ENCODE data around the gene FBXO41.

Gene FBXO41

GRCh38 chr2:73284296-73285158 is at the start of gene FBXO41:
Gene FBXO41 (minus strand): TSS chr2:73284478. CDS start chr2:73269630, 14,848 bp downstream.
- Histone ChIP-seq H3K27ac (ENCODE audit: low read length) (no peak within 1 kb of the TSS), H3K9me3 (ENCODE audit: control insufficient read depth, low read depth, low read length) (no peaks in the 10 kb centered on the region), H3K9ac (ENCODE audit: low read length) (peak within 1 kb of the TSS; percentile 40), H3K27me3 (ENCODE audit: control insufficient read depth, insufficient read depth, low read length) (peaks cover 58% of the 10 kb centered on the region), H3K4me3 (ENCODE audit: low read length) (peak within 1 kb of the TSS; percentile 59), H3K36me3 (ENCODE audit: control insufficient read depth, low read depth, low read length) (no peaks in the 10 kb centered on the region), H3K4me1 (ENCODE audit: control insufficient read depth, low read depth, low read length) (peaks cover 12% of the 10 kb centered on the region)

GRCh38 chr2:73334045-73334444 is 49.8 kb upstream of the FBXO41 start:
- H3K27ac ChIP-seq (ENCODE audit: low read length): no peak overlapping the region
- no peaks in the 10 kb centered on the region for H3K27me3 ChIP-seq (ENCODE audit: control insufficient read depth, insufficient read depth, low read length)
- no peaks in the 10 kb centered on the region for H3K36me3 ChIP-seq (ENCODE audit: control insufficient read depth, low read depth, low read length)
- H3K9me3 ChIP-seq (ENCODE audit: control insufficient read depth, low read depth, low read length): no peaks in the 10 kb centered on the region
- no peaks in the 10 kb centered on the region for H3K4me1 ChIP-seq (ENCODE audit: control insufficient read depth, low read depth, low read length)
- no peak overlapping the region for H3K4me3 ChIP-seq (ENCODE audit: low read length)
- H3K9ac ChIP-seq (ENCODE audit: low read length): no peak overlapping the region

- Histone ChIP-seq H3K9ac (ENCODE audit: low read length) (no peak overlapping the region), H3K27me3 (ENCODE audit: control insufficient read depth, insufficient read depth, low read length) (no peaks in the 10 kb centered on the region), H3K4me3 (ENCODE audit: low read length) (no peak overlapping the region), H3K36me3 (ENCODE audit: control insufficient read depth, low read depth, low read length) (no peaks in the 10 kb centered on the region), H3K27ac (ENCODE audit: low read length) (no peak overlapping the region), H3K4me1 (ENCODE audit: control insufficient read depth, low read depth, low read length) (no peaks in the 10 kb centered on the region), H3K9me3 (ENCODE audit: control insufficient read depth, low read depth, low read length) (no peaks in the 10 kb centered on the region)
Observed at GRCh38 chr2:73333564-73333963, 49.3 kb upstream of the FBXO41 start.

GRCh38 chr2:73324126-73324725 is 39.9 kb upstream of the FBXO41 start:
- no peaks in the 10 kb centered on the region for H3K4me1 ChIP-seq (ENCODE audit: control insufficient read depth, low read depth, low read length)
- no peaks in the 10 kb centered on the region for H3K27me3 ChIP-seq (ENCODE audit: control insufficient read depth, insufficient read depth, low read length)
- no peak overlapping the region for H3K27ac ChIP-seq (ENCODE audit: low read length)
- H3K9me3 ChIP-seq (ENCODE audit: control insufficient read depth, low read depth, low read length): no peaks in the 10 kb centered on the region
- no peak overlapping the region for H3K9ac ChIP-seq (ENCODE audit: low read length)
- H3K36me3 ChIP-seq (ENCODE audit: control insufficient read depth, low read depth, low read length): no peaks in the 10 kb centered on the region
- H3K4me3 ChIP-seq (ENCODE audit: low read length): no peak overlapping the region

- Histone ChIP-seq H3K4me3 (ENCODE audit: low read length) (no peak overlapping the region), H3K9me3 (ENCODE audit: control insufficient read depth, low read depth, low read length) (no peaks in the 10 kb centered on the region), H3K27me3 (ENCODE audit: control insufficient read depth, insufficient read depth, low read length) (no peaks in the 10 kb centered on the region), H3K36me3 (ENCODE audit: control insufficient read depth, low read depth, low read length) (no peaks in the 10 kb centered on the region), H3K4me1 (ENCODE audit: control insufficient read depth, low read depth, low read length) (no peaks in the 10 kb centered on the region), H3K27ac (ENCODE audit: low read length) (no peak overlapping the region), H3K9ac (ENCODE audit: low read length) (no peak overlapping the region)
Observed at GRCh38 chr2:73323551-73323950, 39.3 kb upstream of the FBXO41 start.

- no peaks in the 10 kb centered on the region for H3K9me3 ChIP-seq (ENCODE audit: control insufficient read depth, low read depth, low read length)
- no peaks in the 10 kb centered on the region for H3K27me3 ChIP-seq (ENCODE audit: control insufficient read depth, insufficient read depth, low read length)
- no peaks in the 10 kb centered on the region for H3K36me3 ChIP-seq (ENCODE audit: control insufficient read depth, low read depth, low read length)
- no peaks in the 10 kb centered on the region for H3K4me1 ChIP-seq (ENCODE audit: control insufficient read depth, low read depth, low read length)
- no peak overlapping the region for H3K4me3 ChIP-seq (ENCODE audit: low read length)
- no peak overlapping the region for H3K9ac ChIP-seq (ENCODE audit: low read length)
- no peak overlapping the region for H3K27ac ChIP-seq (ENCODE audit: low read length)
Observed at GRCh38 chr2:73314441-73314840, 30.2 kb upstream of the FBXO41 start.

- Histone ChIP-seq H3K4me3 (ENCODE audit: low read length) (no peak overlapping the region), H3K9me3 (ENCODE audit: control insufficient read depth, low read depth, low read length) (no peaks in the 10 kb centered on the region), H3K36me3 (ENCODE audit: control insufficient read depth, low read depth, low read length) (no peaks in the 10 kb centered on the region), H3K27ac (ENCODE audit: low read length) (no peak overlapping the region), H3K27me3 (ENCODE audit: control insufficient read depth, insufficient read depth, low read length) (no peaks in the 10 kb centered on the region), H3K9ac (ENCODE audit: low read length) (no peak overlapping the region), H3K4me1 (ENCODE audit: control insufficient read depth, low read depth, low read length) (no peaks in the 10 kb centered on the region)
Observed at GRCh38 chr2:73307720-73308119, 23.4 kb upstream of the FBXO41 start.

GRCh38 chr2:73301636-73302035 is 17.4 kb upstream of the FBXO41 start:
- Histone ChIP-seq H3K9me3 (ENCODE audit: control insufficient read depth, low read depth, low read length) (no peaks in the 10 kb centered on the region), H3K36me3 (ENCODE audit: control insufficient read depth, low read depth, low read length) (no peaks in the 10 kb centered on the region), H3K4me3 (ENCODE audit: low read length) (no peak overlapping the region), H3K27me3 (ENCODE audit: control insufficient read depth, insufficient read depth, low read length) (peaks cover 23% of the 10 kb centered on the region), H3K9ac (ENCODE audit: low read length) (no peak overlapping the region), H3K27ac (ENCODE audit: low read length) (no peak overlapping the region), H3K4me1 (ENCODE audit: control insufficient read depth, low read depth, low read length) (no peaks in the 10 kb centered on the region)

GRCh38 chr2:73300926-73301325 is 16.6 kb upstream of the FBXO41 start:
- no peak overlapping the region for H3K27ac ChIP-seq (ENCODE audit: low read length)
- no peaks in the 10 kb centered on the region for H3K4me1 ChIP-seq (ENCODE audit: control insufficient read depth, low read depth, low read length)
- no peaks in the 10 kb centered on the region for H3K36me3 ChIP-seq (ENCODE audit: control insufficient read depth, low read depth, low read length)
- H3K9me3 ChIP-seq (ENCODE audit: control insufficient read depth, low read depth, low read length): no peaks in the 10 kb centered on the region
- no peak overlapping the region for H3K4me3 ChIP-seq (ENCODE audit: low read length)
- H3K9ac ChIP-seq (ENCODE audit: low read length): no peak overlapping the region
- H3K27me3 ChIP-seq (ENCODE audit: control insufficient read depth, insufficient read depth, low read length): peaks cover 30% of the 10 kb centered on the region

GRCh38 chr2:73297586-73297985 is 13.3 kb upstream of the FBXO41 start:
- Histone ChIP-seq H3K9ac (ENCODE audit: low read length) (no peak overlapping the region), H3K4me3 (ENCODE audit: low read length) (no peak overlapping the region), H3K9me3 (ENCODE audit: control insufficient read depth, low read depth, low read length) (no peaks in the 10 kb centered on the region), H3K27me3 (ENCODE audit: control insufficient read depth, insufficient read depth, low read length) (peaks cover 64% of the 10 kb centered on the region), H3K4me1 (ENCODE audit: control insufficient read depth, low read depth, low read length) (no peaks in the 10 kb centered on the region), H3K36me3 (ENCODE audit: control insufficient read depth, low read depth, low read length) (no peaks in the 10 kb centered on the region), H3K27ac (ENCODE audit: low read length) (no peak overlapping the region)

- no peaks in the 10 kb centered on the region for H3K9me3 ChIP-seq (ENCODE audit: control insufficient read depth, low read depth, low read length)
- H3K4me1 ChIP-seq (ENCODE audit: control insufficient read depth, low read depth, low read length): no peaks in the 10 kb centered on the region
- no peak overlapping the region for H3K27ac ChIP-seq (ENCODE audit: low read length)
- no peak overlapping the region for H3K4me3 ChIP-seq (ENCODE audit: low read length)
- peaks cover 68% of the 10 kb centered on the region for H3K27me3 ChIP-seq (ENCODE audit: control insufficient read depth, insufficient read depth, low read length)
- no peaks in the 10 kb centered on the region for H3K36me3 ChIP-seq (ENCODE audit: control insufficient read depth, low read depth, low read length)
- no peak overlapping the region for H3K9ac ChIP-seq (ENCODE audit: low read length)
Observed at GRCh38 chr2:73297151-73297559, 12.9 kb upstream of the FBXO41 start.
